Right ventricle myocardium inferior (tissue), 1 donor: ENCODE data around the gene NPTXR. TPM values are rescaled to one million over a fixed set of nuclear protein-coding genes. Genes with fewer than 3 reads are reported as not detected.
A peak's percentile ranks its signal among the peaks of the same experiment; 100 is the strongest.

Source experiments
- ATAC-seq: fragments of 200-7000 bp; cut with Tn5 transposase; one replicate; pipeline ENCODE4 v1.9.1; 2020; ENCODE audit warnings: mild to moderate bottlenecking, moderate library complexity
- DNase-seq: peaks from one replicate; pipeline ENCODE4 v3.0.0; 2021; ENCODE audit errors: missing footprints
- intact Hi-C: fragments of 100-400 bp; cut with DNase I; formaldehyde crosslinking; loops from one replicate; pipeline ENCODE4 v1.11.0; 2022
- total RNA-seq: library from RNA; stranded (reverse); fragmentation: NEBNext Ultra II Directional; extraction: Animal tissue kit (Norgen Biotek cat#: 25700); gene quantifications from one replicate; pipeline ENCODE4 v1.2.1, GENCODE V29; 2021
- donor health status: DM: no; HTN: yes; CAD: no; lungs with severe emphysema.

Gene NPTXR
- total RNA-seq, 1 donor from 2014 or later: 19.7 TPM

- DNase-seq (no peak), ATAC-seq (no peak)
- intact Hi-C loops: no loop called here
These were observed 3.7 kb downstream of the NPTXR start for GRCh38 chr22:38840129-38840528.

- ATAC-seq (no peak), DNase-seq (no peak)
- intact Hi-C loops: no loop called here
These were observed 4.1 kb downstream of the NPTXR start for GRCh38 chr22:38839686-38840085.

GRCh38 chr22:38837414-38837928 lies 6.4 kb downstream of the NPTXR start:
- intact Hi-C loops: no loop called here
- ATAC-seq (no peak), DNase-seq (no peak)

GRCh38 chr22:38835888-38836301 lies 7.9 kb downstream of the NPTXR start:
- intact Hi-C loops: no loop called here
- DNase-seq (no peak), ATAC-seq (no peak)

- no peak for DNase-seq
- intact Hi-C loops: no loop called here
- ATAC-seq: no peak
These were observed 8.8 kb downstream of the NPTXR start for GRCh38 chr22:38834991-38835390.

GRCh38 chr22:38834215-38834953 lies 9.4 kb downstream of the NPTXR start:
- ATAC-seq (no peak), DNase-seq (no peak)
- intact Hi-C loops: no loop called here

GRCh38 chr22:38833061-38833460 lies 10.8 kb downstream of the NPTXR start:
- intact Hi-C loops: no loop called here
- no peak for DNase-seq
- ATAC-seq: no peak

- intact Hi-C loops: no loop called here
- ATAC-seq (no peak), DNase-seq (no peak)
These were observed 11.5 kb downstream of the NPTXR start for GRCh38 chr22:38832005-38832978.

- ATAC-seq (no peak), DNase-seq (peak; percentile 33)
- intact Hi-C loops: no loop called here
These were observed 12.5 kb downstream of the NPTXR start for GRCh38 chr22:38831166-38831945.

GRCh38 chr22:38830845-38831108 lies 13.1 kb downstream of the NPTXR start:
- ATAC-seq: no peak
- no peak for DNase-seq
- intact Hi-C loops: no loop called here

- ATAC-seq (no peak), DNase-seq (peak; percentile 50)
- intact Hi-C loops: no loop called here
These were observed 13.6 kb downstream of the NPTXR start for GRCh38 chr22:38830026-38830844.

GRCh38 chr22:38829485-38829884 lies 14.3 kb downstream of the NPTXR start:
- ATAC-seq (no peak), DNase-seq (no peak)
- intact Hi-C loops: no loop called here

GRCh38 chr22:38828616-38829205 lies 15.1 kb downstream of the NPTXR start:
- ATAC-seq (no peak), DNase-seq (no peak)
- intact Hi-C loops: no loop called here

- ATAC-seq (no peak), DNase-seq (no peak)
- intact Hi-C loops: no loop called here
These were observed 15.6 kb downstream of the NPTXR start for GRCh38 chr22:38828191-38828590.

- ATAC-seq (no peak), DNase-seq (no peak)
- intact Hi-C loops: no loop called here
These were observed 16.3 kb downstream of the NPTXR start for GRCh38 chr22:38827510-38827909.

- DNase-seq (no peak), ATAC-seq (no peak)
- intact Hi-C loops: no loop called here
These were observed 17.0 kb downstream of the NPTXR start for GRCh38 chr22:38826801-38827200.

- intact Hi-C loops: no loop called here
- no peak for ATAC-seq
- no peak for DNase-seq
These were observed 17.4 kb downstream of the NPTXR start for GRCh38 chr22:38826386-38826785.

- intact Hi-C loops: no loop called here
- no peak for DNase-seq
- ATAC-seq: peak; percentile 52
These were observed 19.2 kb downstream of the NPTXR start for GRCh38 chr22:38824585-38824984.
